HL-60 (cell line): Measurements from ENCODE around the gene PTPA.

ENCODE experiments used
- GABPA ChIP-seq: IDR thresholded peaks from 2 replicates; pipeline ENCODE4 v1.6.1; 2012; ENCODE audit warnings: low read depth
- POLR2AphosphoS5 ChIP-seq: IDR thresholded peaks from 2 replicates; pipeline ENCODE4 v1.6.1; 2012; ENCODE audit warnings: low read depth
- SPI1 ChIP-seq: IDR thresholded peaks from 2 replicates; pipeline ENCODE4 v1.6.1; 2012; ENCODE audit warnings: low read depth, mild to moderate bottlenecking, borderline replicate concordance
- TF ChIP-seq, protein P1 (sequence below): IDR thresholded peaks from one replicate; pipeline ENCODE4 v1.5.1; 2011; ENCODE audit warnings: low read length, control low read depth, inconsistent platforms; ENCODE audit not compliant: insufficient read depth
- TF ChIP-seq, protein P2 (sequence below): IDR thresholded peaks from 2 replicates; pipeline ENCODE4 v1.6.1; 2012; ENCODE audit warnings: low read depth; ENCODE audit not compliant: insufficient replicate concordance

DNA sequence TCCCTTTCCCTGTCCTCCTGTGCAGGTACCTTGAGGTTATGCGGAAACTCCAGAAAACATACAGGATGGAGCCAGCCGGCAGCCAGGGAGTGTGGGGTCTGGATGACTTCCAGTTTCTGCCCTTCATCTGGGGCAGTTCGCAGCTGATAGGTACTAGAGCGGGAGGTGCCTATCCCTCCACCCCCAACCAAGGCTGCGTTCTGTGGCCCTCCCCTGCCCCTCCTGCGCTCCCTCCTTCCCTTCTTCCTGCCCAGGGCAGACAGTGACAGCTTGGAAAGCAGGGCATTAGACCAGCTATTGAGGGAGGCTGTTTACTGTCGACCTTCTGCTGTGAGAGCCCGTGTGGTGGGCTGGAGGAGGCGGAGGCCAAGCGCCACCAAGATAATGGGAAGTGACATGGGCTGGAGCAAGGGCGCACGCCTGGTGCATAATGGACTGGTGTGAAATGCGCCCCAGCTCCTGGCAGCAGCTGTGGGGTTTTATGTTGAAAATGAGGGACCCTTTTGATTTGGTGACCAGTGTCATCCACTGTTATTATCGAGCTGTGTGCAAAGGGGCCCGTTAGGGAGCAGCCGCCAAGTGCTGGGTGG lies 25.3 kb downstream of the PTPA start:
- TF ChIP-seq, protein P1, sequence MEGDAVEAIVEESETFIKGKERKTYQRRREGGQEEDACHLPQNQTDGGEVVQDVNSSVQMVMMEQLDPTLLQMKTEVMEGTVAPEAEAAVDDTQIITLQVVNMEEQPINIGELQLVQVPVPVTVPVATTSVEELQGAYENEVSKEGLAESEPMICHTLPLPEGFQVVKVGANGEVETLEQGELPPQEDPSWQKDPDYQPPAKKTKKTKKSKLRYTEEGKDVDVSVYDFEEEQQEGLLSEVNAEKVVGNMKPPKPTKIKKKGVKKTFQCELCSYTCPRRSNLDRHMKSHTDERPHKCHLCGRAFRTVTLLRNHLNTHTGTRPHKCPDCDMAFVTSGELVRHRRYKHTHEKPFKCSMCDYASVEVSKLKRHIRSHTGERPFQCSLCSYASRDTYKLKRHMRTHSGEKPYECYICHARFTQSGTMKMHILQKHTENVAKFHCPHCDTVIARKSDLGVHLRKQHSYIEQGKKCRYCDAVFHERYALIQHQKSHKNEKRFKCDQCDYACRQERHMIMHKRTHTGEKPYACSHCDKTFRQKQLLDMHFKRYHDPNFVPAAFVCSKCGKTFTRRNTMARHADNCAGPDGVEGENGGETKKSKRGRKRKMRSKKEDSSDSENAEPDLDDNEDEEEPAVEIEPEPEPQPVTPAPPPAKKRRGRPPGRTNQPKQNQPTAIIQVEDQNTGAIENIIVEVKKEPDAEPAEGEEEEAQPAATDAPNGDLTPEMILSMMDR = no peak
- TF ChIP-seq GABPA = no peak
- no peak for TF ChIP-seq POLR2AphosphoS5
- TF ChIP-seq SPI1 = no peak
- TF ChIP-seq, protein P2, sequence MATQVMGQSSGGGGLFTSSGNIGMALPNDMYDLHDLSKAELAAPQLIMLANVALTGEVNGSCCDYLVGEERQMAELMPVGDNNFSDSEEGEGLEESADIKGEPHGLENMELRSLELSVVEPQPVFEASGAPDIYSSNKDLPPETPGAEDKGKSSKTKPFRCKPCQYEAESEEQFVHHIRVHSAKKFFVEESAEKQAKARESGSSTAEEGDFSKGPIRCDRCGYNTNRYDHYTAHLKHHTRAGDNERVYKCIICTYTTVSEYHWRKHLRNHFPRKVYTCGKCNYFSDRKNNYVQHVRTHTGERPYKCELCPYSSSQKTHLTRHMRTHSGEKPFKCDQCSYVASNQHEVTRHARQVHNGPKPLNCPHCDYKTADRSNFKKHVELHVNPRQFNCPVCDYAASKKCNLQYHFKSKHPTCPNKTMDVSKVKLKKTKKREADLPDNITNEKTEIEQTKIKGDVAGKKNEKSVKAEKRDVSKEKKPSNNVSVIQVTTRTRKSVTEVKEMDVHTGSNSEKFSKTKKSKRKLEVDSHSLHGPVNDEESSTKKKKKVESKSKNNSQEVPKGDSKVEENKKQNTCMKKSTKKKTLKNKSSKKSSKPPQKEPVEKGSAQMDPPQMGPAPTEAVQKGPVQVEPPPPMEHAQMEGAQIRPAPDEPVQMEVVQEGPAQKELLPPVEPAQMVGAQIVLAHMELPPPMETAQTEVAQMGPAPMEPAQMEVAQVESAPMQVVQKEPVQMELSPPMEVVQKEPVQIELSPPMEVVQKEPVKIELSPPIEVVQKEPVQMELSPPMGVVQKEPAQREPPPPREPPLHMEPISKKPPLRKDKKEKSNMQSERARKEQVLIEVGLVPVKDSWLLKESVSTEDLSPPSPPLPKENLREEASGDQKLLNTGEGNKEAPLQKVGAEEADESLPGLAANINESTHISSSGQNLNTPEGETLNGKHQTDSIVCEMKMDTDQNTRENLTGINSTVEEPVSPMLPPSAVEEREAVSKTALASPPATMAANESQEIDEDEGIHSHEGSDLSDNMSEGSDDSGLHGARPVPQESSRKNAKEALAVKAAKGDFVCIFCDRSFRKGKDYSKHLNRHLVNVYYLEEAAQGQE = no peak
